ENCODE data around the gene NFASC. TPM values are rescaled to one million over a fixed set of nuclear protein-coding genes. Genes with fewer than 3 reads are reported as not detected.

NFASC gene
- total and polyA plus RNA-seq, 2 experiments from 2014 or later = 46.3 to 54.7 TPM

GRCh38 chr1:204928671-204929486 lies 58.2 kb downstream of the NFASC start:
- H3K79me2 ChIP-seq (ENCODE audit: insufficient read depth) = peaks cover 25% of the 10 kb centered on the region
- H3F3A ChIP-seq (ENCODE audit: insufficient read depth) = no peaks in the 10 kb centered on the region
- in situ Hi-C loops (cut with MboI) = no loop called here
- H4K20me1 ChIP-seq (ENCODE audit: insufficient read depth) = peaks cover 7% of the 10 kb centered on the region; the same call in 1 of the 2 replicates
- H3K27ac ChIP-seq = no peak overlapping the region
- H3K36me3 ChIP-seq (ENCODE audit: low read depth) = 0 out of 2 replicates have a peak, but pooled peaks cover 6% of the 10 kb centered on the region
- H3K4me3 ChIP-seq = no peak overlapping the region
- 66 to 74% methylated on average over 8 of the region's 8 CpGs for WGBS, 2 experiments (ENCODE audit: low coverage in 1 of 2, low lambda C conversion rate in 2 of 2, missing lambda C conversion rate in 2 of 2)
- TF ChIP-seq EZH2 (IDR thresholded peaks at IDR 0.05; ENCODE audit: insufficient read depth, poor library complexity, severe bottlenecking) = no peak
- TF ChIP-seq EZH2phosphoT487 (IDR thresholded peaks at IDR 0.05; ENCODE audit: insufficient read depth, low read depth) = no peak
- H2AFZ ChIP-seq = no peak overlapping the region
- H3K4me1 ChIP-seq (ENCODE audit: insufficient read depth) = no peaks in the 10 kb centered on the region
- no peaks in the 10 kb centered on the region for H3K9me2 ChIP-seq (ENCODE audit: insufficient read depth)
- H3K9me3 ChIP-seq (ENCODE audit: low read depth) = no peaks in the 10 kb centered on the region
- H3K9ac ChIP-seq = no peak overlapping the region
- no peak overlapping the region for H3K4me2 ChIP-seq (ENCODE audit: unreplicated experiment)
- H3K27me3 ChIP-seq (replicated peaks; ENCODE audit: insufficient read depth) = no peaks in the 10 kb centered on the region
- no peak for DNase-seq

GRCh38 chr1:204929487-204930154 lies 59.0 kb downstream of the NFASC start:
- no peak for DNase-seq
- Histone ChIP-seq H3K4me1 (ENCODE audit: insufficient read depth) (no peaks in the 10 kb centered on the region), H3K9me2 (ENCODE audit: insufficient read depth) (no peaks in the 10 kb centered on the region), H3K79me2 (ENCODE audit: insufficient read depth) (peaks cover 25% of the 10 kb centered on the region), H3K27me3 (replicated peaks; ENCODE audit: insufficient read depth) (no peaks in the 10 kb centered on the region), H3K4me3 (no peak overlapping the region), H2AFZ (no peak overlapping the region), H3F3A (ENCODE audit: insufficient read depth) (no peaks in the 10 kb centered on the region), H3K36me3 (ENCODE audit: low read depth) (0 out of 2 replicates have a peak, but pooled peaks cover 6% of the 10 kb centered on the region), H3K27ac (no peak overlapping the region), H4K20me1 (ENCODE audit: insufficient read depth) (peaks cover 7% of the 10 kb centered on the region; the same call in 1 of the 2 replicates), H3K4me2 (ENCODE audit: unreplicated experiment) (no peak overlapping the region), H3K9ac (no peak overlapping the region), H3K9me3 (ENCODE audit: low read depth) (no peaks in the 10 kb centered on the region)
- WGBS, 2 experiments (ENCODE audit: low coverage in 1 of 2, low lambda C conversion rate in 2 of 2, missing lambda C conversion rate in 2 of 2) = 74 to 75% methylated on average over 6 of the region's 6 CpGs
- in situ Hi-C loops (cut with MboI) = no loop called here
- no peak for TF ChIP-seq EZH2phosphoT487 (IDR thresholded peaks at IDR 0.05; ENCODE audit: insufficient read depth, low read depth)
- TF ChIP-seq EZH2 (IDR thresholded peaks at IDR 0.05; ENCODE audit: insufficient read depth, poor library complexity, severe bottlenecking) = no peak

GRCh38 chr1:204930155-204930523 lies 59.5 kb downstream of the NFASC start:
- DNase-seq = peak; percentile 6
- Histone ChIP-seq H3K27ac (no peak overlapping the region), H2AFZ (no peak overlapping the region), H3K79me2 (ENCODE audit: insufficient read depth) (peaks cover 25% of the 10 kb centered on the region), H4K20me1 (ENCODE audit: insufficient read depth) (peaks cover 7% of the 10 kb centered on the region; the same call in 1 of the 2 replicates), H3K9me2 (ENCODE audit: insufficient read depth) (no peaks in the 10 kb centered on the region), H3K4me3 (no peak overlapping the region), H3K36me3 (ENCODE audit: low read depth) (0 out of 2 replicates have a peak, but pooled peaks cover 6% of the 10 kb centered on the region), H3K9ac (no peak overlapping the region), H3K27me3 (replicated peaks; ENCODE audit: insufficient read depth) (no peaks in the 10 kb centered on the region), H3K9me3 (ENCODE audit: low read depth) (no peaks in the 10 kb centered on the region), H3F3A (ENCODE audit: insufficient read depth) (no peaks in the 10 kb centered on the region), H3K4me2 (ENCODE audit: unreplicated experiment) (no peak overlapping the region), H3K4me1 (ENCODE audit: insufficient read depth) (no peaks in the 10 kb centered on the region)
- in situ Hi-C loops (cut with MboI) = no loop called here
- TF ChIP-seq EZH2phosphoT487 (IDR thresholded peaks at IDR 0.05; ENCODE audit: insufficient read depth, low read depth) (no peak), EZH2 (IDR thresholded peaks at IDR 0.05; ENCODE audit: insufficient read depth, poor library complexity, severe bottlenecking) (no peak)
- 73 to 80% methylated on average over 3 of the region's 3 CpGs for WGBS, 2 experiments (ENCODE audit: low coverage in 1 of 2, low lambda C conversion rate in 2 of 2, missing lambda C conversion rate in 2 of 2)

GRCh38 chr1:204931313-204931712 lies 60.7 kb downstream of the NFASC start:
- no peak overlapping the region for H2AFZ ChIP-seq
- H3K79me2 ChIP-seq (ENCODE audit: insufficient read depth) = peaks cover 25% of the 10 kb centered on the region; the same call in 1 of the 2 replicates
- no peaks in the 10 kb centered on the region for H3K9me3 ChIP-seq (ENCODE audit: low read depth)
- H3K4me1 ChIP-seq (ENCODE audit: insufficient read depth) = no peaks in the 10 kb centered on the region
- no peaks in the 10 kb centered on the region for H3K27me3 ChIP-seq (replicated peaks; ENCODE audit: insufficient read depth)
- in situ Hi-C loops (cut with MboI) = no loop called here
- no peak overlapping the region for H3K27ac ChIP-seq
- 0 out of 2 replicates have a peak, but pooled peaks cover 6% of the 10 kb centered on the region for H3K36me3 ChIP-seq (ENCODE audit: low read depth)
- H3K4me2 ChIP-seq (ENCODE audit: unreplicated experiment) = no peak overlapping the region
- H4K20me1 ChIP-seq (ENCODE audit: insufficient read depth) = peaks cover 7% of the 10 kb centered on the region; the same call in 1 of the 2 replicates
- WGBS, 2 experiments (ENCODE audit: low coverage in 1 of 2, low lambda C conversion rate in 2 of 2, missing lambda C conversion rate in 2 of 2) = 94 to 95% methylated on average over 1 of the region's 1 CpG
- H3K9ac ChIP-seq = no peak overlapping the region
- TF ChIP-seq EZH2phosphoT487 (IDR thresholded peaks at IDR 0.05; ENCODE audit: insufficient read depth, low read depth) (no peak), EZH2 (IDR thresholded peaks at IDR 0.05; ENCODE audit: insufficient read depth, poor library complexity, severe bottlenecking) (no peak)
- H3F3A ChIP-seq (ENCODE audit: insufficient read depth) = no peaks in the 10 kb centered on the region
- no peak overlapping the region for H3K4me3 ChIP-seq
- no peaks in the 10 kb centered on the region for H3K9me2 ChIP-seq (ENCODE audit: insufficient read depth)
- no peak for DNase-seq

Measured in GM23248 (cell line).